Kasumi-1 (cell line): ENCODE data around the gene CNOT6.

Source experiments
- DNase-seq, 2 experiments: peaks; one replicate each; lab custom pipeline; 2025; lab: John Stamatoyannopoulos, UW

Gene CNOT6

DNA sequence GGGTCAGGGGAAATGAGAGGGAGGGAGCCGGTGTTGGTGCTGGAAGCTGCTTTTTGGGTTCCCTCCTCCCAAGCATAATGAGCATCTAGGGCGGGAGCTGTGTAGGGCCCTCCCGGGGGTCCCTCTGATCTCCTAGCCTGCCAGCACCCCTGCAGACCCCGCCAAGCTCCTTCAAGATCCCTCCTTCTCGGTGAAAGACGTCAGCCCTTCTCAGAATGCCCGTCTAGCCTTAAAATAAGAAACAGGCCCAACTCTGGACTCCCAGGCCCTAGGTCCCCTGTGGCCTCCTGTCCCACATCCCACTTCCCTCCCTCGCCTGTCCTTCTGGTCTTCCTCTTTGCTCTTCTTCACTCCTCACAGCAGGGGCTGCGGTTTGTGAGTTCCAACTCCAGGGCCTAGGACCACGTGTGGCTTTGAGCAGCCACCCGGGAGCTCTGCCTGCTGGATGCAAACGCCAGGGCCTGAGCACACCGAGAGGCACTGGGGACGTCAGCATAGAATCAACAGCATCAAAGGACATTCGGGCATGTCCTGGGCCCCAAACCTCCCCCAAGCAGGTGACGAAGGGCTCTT, 105.9 kb downstream of the CNOT6 start:
- DNase-seq = no peak

DNA sequence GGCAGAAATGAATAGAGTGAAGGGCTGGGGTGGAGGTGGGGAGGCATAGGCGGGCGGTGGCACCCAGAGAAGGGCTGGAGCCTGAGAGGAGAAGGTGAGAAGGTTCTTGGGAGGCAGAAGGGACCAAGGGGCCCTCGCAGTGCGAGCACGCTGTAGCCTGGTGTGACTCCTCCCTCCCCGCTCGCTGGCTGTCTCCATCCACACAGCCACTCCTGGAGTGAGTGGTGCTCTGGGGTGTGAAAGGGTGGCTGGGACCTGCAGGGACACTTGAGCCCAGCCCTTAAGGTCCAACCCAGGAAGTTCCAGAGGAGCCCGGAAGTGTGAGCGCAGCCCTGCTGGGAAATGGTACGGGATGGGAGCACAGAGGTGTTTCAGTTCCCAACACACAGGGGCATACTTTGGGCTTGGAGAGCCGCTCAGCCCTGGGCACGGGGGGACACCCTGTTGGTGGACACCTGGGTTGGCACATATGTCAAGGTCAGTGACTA, 106.4 kb downstream of the CNOT6 start:
- DNase-seq = no peak

DNA sequence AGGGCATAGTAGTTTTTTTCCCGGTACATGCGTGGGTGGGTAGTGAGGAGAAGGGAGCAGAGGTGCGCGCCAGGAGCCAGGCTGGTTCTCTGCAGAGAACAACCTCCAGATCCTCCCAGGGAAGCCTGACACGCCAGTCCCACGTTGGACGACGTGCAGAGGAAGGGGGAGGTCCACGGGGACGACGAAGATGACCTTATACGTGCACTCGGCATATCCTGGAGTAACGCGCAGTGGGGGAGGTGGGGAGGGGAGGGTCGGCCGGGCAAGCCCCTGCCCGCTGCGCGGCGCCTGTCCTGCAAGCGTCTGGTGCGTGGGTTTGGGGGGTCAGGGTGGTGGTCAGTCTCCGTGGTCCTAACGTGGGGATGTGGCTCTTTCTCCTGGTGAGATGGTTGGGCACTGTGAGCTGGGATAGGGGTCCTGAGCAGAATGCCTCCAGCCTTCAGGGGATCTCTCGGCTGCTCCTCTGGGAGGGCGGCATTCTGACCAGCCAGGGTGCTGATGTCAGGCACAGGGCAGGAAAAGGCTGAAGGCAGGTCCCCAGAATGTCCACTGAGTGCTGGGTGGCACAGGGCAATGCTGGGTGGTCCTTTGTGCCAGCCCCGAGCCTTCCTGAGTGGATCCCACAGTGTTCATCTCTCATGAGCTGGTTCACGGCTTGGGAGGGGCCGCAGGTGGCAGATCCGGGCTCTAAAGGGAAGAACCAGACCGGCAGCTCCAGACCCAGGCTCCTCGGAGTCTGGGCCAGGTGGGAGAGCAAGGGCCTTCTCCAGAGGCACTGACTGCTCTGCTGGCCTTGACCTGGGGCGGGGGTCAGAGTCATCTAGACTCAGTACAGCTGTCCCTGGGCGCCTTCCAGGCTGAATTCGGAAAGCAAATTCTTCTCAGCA, 107.7 kb downstream of the CNOT6 start:
- DNase-seq = no peak

DNA sequence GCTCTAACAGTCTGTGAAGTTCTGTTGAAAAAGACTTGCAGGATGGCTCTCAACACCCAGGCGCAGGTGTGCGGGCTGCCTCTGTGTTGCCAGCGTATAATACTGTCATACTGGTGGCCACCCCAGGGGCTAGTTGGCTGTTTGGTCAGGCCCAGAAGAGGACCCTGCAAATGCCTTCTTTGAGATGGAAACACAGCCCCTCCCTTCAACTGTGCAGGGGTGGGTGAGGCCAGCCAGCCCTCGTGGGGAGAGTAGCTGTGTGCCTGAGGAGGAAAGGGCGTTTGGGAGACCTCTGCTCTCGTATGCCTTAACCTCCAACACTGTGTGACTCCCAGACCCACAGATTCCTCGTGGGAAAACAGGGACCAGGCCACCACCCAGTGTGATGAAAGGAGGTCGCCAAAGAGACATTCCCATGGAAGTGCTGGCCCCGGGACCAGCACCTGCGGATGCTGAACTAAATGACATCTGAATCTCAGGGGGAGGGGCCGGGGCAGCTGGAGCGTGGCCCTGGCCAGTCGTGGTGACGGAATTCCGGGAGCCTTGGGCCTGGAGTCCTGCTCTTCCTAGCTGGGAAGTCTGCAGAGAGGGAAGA, 108.4 kb downstream of the CNOT6 start:
- DNase-seq = no peak

DNA sequence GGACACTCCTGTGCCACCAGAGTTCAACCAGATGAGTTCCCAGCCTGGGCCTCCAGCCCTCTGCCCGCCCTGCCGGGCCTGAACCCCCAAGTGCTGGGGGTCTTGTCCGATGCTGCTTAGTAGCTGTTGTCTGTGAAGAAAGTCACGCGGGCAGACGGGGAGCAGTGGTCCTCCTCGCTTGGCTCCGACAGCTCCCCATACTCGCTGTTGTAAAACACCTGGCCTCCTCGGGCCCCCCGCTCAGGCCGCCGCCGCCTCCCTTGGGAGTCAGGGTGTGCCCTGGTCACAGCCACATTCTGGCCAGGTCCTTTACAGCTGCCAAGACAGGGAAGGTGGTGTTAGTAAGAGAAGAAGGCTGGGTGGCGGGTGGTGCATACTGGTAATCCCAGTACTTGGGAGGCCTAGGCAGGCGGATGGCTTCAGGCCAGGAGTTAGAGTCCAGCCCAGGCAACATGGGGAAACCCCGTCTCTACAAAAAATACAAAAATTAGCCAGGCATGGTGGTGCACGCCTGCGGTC, 109.0 kb downstream of the CNOT6 start:
- DNase-seq = no peak

DNA sequence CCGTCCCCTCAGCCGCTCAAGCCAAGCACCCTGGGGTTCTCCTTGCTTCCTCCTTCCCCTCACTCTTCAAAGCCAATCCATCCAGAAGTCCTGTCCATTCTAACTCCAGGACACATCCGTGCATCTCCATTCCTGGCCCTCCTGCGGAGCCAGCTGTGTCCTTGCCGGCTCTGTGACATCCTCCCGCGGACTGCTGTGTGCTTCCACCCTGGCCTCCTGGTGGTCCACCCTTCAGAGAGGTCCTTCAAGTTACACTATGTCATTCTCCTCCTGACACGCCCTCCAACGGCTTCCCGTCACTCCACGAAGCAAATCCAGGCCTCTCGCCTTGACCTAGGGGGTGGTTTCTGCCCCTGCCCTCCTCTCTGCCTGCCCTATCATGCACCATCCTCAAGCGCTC, 110.1 kb downstream of the CNOT6 start:
- no peak for DNase-seq

DNA sequence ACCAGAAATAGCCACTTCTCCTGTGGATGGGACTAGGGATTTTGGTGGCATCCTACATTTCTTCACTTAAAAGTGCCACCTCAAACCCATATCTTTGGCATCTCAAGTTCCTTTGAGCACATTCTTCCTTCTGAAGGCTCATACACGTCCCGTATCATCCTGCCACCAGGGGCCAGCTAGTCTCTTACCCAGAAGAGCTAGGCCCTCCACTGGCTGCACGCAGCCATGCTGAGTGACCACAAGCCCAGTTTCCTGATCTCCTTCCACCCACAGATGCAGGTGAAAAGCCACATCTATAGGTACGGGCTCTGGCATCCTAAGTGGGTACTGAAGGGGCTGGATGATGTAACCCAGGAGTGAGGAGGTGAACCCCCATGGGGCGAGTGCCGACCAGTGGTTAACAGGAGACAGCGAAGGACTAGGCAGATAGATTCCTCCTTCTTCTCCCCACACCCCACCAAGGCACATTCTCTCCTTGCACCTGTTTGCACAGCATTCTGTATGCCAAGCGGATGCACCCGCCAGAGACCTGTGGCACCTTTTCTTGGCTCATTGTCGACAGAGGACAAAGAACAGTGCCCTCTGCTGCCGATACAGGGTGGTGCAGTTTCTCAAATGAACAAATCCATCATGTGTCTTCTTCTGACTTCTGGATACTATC, 111.5 kb downstream of the CNOT6 start:
- DNase-seq = peak; percentile 54 to 65

DNA sequence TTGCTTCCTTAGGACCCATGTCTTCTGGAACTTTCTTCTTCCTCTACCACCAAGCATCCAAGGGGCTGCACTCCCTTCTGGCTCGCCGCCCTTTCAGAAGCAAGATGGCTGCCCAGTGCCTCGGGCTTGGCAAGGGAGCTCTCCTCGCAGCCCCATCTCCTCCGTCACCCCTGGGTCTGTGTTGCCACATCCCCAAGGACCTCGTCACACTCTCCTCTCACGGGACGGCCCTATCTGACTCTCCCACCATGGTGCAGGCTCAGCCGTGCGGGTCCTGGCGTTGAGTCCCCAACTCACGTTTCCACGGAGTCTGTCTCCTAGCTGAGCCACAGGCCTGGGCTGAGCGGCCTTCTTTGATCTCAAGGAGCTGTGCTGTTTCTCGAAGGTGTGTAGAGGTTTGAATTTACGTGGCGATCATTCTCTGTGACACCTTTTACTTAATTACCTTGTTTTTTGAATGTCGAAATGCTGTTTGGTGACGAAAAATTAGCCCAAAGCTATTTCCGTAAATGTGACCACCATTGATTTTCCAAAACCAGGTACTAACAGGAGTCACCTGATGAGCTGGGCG, 112.1 kb downstream of the CNOT6 start:
- no peak for DNase-seq

DNA sequence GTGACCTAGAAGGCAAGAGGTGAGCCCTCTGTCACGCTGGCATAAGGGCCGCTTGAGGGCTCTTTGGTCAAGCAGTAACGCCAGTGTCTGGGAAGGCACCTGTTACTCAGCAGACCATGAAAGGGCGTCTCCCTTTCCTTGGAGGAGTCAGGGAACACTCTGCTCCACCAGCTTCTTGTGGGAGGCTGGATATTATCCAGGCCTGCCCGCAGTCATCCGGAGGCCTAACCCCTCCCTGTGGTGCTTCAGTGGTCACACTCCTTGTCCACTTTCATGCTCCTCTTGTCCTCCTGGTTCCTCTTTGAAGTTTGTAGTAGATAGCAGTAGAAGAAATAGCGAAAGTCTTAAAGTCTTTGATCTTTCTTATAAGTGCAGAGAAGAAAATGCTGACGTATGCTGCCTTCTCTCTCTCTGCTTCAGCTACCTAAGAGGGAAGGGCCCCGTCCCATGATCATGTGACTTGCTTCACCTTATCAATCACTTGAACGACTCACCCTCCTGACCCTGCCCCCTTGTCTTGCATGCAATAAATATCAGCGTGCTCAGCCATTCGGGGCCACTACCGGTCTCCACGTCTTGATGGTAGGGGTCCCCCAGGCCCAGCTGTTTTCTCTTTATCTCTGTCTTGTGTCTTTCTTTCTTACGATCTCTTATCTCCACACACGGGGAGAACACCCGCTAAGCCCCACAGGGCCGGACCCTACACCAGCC, 113.8 kb downstream of the CNOT6 start:
- no peak for DNase-seq

DNA sequence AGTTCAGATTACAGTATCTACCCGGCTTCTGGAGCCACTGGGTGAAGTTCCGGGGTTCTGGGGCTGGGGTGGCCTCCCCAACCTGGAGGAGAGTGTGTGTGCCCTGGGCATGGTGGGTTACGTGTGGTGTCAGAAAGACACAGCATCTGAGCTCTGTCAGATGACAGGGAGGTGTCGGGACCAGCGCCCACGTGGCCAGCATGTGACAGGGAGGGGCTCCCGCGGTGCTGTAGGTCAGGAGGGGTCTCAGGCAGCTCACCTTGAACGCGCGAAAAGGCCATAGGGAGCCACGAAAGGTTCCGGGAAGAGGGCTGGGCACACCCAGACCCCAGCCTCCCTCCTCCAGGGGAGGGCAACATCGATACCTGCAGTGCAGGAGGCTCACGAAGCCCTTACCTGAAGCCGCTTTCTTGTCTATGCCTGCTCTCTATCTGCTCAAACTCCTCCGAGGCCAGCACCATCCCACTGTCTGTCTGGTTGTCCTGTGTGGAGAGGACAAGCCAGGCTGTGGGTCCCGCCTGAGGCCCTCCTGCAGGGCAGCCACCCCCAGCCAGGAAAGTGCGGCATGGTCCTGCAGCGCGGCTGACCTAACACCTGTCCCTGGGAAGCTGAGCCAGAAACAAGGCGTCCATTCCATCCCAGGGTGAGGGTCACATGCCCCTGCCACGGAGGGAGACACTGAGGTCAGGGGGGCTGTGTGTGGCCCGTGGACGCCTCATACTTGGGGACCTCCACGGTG, 114.6 kb downstream of the CNOT6 start:
- no peak for DNase-seq

DNA sequence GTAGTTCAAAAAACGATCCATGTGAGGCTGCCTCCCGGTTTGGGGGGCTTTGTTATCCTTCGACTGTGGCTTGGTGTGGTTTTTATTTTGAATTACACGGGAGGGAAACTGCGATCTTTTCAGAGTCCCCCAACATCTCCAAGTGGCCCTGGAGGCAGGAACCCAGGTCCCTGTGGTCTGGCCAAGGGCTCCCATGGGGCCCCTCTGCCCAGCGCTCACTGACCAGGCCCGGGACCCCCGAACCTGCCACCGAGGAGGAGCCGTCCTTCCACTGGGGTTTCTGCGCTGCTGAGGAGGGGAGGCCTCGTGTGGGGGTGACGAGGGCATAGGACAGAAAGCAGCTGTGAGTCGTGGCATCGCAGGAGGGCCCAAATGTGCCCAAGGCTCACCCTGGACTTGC, 115.2 kb downstream of the CNOT6 start:
- no peak for DNase-seq

DNA sequence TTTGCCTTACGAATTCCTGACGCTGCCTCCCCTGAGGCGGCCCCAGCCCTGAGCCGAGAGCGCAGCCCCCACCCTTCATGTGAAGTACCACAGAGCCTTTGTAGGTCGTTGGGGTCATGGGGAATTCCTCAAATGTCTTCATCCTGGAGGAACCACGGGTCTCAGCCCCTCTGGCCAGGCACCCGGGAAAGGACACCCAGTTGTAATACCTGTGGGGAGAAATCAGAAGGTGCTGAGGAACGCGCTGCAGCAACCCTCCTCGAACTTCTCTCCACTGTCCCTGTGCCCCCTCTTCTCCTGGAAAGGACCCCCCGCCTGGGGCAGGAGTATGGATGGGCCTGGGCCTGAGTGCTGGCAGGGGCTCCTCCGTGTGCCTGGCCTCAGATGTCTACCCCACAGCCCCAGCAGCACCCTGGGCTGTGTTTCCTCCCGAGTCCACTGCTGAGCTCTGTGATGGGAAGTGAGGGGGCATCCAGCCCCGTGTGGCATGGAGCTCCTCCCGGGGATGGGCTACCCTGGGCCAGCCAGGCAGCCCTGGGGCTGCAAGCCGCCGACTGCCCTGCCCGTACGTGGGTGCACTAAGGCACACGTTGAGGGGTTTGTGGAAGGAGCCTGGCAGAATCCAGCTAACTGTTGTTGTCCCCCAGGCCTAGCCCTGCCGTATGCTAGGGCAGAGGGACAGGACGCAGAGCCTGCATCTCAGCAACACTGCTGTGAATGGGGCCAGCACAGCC, 115.8 kb downstream of the CNOT6 start:
- no peak for DNase-seq

DNA sequence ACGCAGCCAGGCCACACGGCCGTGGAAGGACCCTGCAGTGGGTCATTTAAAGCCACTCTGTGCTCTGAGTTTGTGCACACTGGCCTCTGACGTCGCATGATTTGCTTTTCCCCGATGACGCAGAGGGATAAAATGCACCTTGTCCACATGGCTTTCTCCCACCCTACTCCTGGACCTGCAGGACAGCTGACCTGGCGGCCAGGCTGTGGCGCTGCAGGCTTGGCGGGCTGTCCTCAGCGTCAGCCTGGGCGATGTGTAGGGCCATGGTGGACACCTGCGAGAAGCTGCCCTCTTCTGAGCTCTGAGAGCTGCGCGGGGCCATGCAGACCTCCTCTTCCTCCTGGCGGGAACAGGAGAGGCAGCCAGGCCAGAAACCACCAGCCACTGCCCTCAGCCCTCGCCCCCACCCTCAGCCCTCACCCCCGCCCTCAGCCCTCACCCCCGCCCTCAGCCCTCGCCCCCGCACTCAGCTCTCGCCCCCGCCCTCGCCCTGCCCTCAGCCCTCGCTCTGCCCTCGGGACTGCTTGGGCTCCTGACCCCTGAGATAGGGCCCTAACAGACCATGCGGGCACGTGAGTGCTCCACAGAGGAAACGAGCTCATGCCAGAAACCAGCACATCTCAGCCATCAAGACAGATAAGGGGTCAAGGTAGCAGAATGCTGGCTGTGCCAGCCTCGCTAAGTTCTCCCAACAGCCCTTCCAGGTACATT, 117.1 kb downstream of the CNOT6 start:
- no peak for DNase-seq

DNA sequence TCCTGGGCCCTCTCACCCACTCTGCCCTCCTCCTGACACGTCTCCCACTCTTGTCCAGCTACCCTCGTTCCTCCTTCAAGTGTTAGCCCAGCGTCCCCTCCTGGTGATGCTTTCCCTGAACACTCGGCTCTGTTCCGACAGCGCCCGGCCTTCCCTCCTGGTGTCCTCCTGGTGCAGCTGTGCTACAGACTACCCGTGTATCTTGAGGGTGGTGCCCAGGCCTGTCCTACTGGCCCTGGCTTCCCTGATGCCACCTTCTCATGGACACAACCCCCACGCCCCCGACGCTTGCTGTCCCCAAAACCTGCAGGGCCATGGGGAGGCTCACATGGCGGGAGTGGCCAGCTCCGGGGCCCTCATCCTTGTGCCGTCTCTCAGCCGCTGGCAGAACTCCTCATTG, 118.5 kb downstream of the CNOT6 start:
- DNase-seq = no peak

DNA sequence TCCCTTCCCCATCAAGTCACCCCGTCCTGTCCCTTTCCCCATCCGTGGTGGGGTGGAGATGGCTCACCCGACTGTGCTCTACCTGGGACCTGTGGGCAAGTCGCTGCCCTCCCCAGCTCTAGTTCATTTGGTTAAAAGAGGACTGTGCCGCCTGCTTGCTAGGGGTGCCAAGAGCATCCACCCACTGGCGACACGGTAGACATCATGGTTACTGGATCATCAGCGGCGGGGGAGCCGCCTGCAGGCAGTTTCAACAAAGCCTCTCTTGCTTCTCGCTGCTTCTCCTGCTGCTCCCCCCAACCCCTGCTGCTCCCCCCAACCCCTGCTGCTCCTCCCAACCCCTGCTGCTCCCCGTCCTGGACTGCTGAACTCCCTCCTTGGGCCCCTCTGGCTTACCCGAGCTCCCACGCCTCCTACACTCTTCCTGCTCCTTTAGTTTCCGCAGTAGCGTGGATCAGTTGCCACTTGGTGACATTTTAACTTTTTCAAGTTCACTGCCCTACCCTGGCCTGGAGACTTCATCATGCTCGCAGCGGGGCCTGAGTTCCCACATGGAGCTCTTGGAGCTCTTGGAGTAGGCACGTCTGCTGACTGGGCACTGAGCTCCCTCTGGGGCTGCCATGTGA, 119.1 kb downstream of the CNOT6 start:
- DNase-seq = no peak

DNA sequence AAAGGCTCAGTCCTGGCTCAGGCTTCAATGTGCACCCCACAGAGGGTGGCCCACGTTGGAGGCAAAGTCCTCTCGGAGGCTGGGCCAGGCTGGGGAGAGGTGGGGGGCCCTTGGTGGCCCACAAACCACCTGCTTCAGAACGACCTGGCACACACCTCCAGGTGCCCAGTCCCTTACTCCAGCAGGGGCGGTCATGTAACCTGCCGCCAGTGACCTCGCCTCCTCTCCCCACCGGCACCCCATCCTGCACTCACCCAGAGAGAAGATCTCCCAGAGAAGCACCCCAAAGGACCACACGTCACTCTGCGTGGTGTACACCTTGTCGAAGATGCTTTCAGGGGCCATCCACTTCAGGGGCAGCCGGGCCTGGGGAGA, 119.6 kb downstream of the CNOT6 start:
- DNase-seq = no peak

DNA sequence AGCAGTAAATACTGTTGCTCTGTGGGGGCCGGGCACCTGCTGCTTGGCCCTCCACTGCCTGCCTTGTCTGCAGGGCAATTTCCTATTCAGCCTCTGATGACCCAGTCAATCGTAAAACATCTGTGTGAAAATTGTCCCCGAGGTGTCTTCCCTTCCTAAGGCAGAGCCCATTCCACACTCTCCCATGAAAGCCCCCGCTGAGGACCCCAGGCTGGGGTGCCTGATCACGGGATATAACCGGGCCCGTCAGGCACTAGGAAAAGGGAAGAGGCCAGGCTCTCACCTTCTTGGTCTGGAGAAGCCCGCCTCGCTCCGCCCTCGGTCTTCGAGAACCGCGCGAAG, 124.3 kb downstream of the CNOT6 start:
- no peak for DNase-seq

DNA sequence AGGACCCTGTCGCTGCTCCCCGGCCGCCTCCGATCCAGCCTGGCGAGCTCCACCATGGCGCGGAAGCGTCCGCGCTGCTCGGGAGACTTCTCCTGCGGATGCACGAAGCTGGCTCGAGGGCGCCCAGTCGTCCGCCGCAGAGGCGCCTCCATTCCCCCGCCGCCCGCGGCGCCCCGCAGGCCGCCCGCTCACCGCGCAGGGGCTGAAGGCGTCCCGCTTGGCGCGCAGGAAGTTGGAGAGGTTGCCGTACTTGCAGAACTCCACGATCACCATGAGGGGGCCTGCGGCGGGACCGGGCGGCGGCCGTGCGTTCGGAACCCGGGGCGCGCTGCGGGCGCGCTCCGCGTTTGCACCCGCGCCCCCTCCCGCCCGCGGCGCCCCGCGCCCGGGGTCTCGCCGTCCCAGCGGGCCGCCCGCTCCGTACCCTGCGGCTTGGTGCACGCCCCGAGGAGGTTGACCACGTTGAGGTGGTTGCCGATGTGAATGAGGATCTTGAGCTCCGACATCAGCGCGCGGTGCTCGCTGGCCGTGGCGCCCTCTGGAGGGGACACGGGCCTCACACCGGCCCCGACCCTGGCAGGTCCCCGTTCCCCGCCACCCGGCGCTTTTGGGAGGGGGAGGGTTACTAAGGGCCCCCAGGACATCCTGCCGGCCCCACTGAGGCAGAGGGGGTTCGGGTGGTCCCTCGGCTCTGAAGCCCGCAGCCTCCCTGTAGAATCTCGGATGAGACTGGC, 124.8 kb downstream of the CNOT6 start:
- DNase-seq = no peak
